ENCODE measurements around the gene DIP2C.

DNA sequence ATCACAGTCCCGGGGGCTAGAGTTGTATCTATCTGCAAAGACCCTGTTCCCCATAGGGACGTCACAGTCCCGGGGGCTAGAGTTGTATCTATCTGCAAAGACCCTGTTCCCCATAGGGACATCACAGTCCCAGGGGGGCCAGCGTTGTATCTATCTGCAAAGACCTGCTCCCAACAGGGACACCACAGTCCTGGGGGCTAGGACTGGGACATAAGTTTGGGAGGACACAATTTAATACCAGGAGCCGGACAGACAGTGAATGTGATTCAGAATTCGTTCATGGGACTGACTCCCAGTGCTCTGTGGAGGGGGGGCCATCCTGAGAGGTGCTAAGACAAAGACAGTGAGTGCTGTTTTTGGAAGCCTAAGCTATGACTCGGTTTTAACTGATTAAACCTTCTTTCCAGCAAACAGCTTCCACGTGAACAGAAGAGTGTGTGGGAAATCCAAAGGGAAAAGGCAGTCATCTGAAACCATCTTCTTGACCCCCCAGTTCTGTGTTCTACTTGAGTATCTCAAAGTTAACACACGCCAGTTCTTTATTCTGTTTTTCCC is 153.0 kb downstream of the DIP2C start:
- TF ChIP-seq, protein P1, sequence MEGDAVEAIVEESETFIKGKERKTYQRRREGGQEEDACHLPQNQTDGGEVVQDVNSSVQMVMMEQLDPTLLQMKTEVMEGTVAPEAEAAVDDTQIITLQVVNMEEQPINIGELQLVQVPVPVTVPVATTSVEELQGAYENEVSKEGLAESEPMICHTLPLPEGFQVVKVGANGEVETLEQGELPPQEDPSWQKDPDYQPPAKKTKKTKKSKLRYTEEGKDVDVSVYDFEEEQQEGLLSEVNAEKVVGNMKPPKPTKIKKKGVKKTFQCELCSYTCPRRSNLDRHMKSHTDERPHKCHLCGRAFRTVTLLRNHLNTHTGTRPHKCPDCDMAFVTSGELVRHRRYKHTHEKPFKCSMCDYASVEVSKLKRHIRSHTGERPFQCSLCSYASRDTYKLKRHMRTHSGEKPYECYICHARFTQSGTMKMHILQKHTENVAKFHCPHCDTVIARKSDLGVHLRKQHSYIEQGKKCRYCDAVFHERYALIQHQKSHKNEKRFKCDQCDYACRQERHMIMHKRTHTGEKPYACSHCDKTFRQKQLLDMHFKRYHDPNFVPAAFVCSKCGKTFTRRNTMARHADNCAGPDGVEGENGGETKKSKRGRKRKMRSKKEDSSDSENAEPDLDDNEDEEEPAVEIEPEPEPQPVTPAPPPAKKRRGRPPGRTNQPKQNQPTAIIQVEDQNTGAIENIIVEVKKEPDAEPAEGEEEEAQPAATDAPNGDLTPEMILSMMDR (IDR thresholded peaks at IDR 0.05) = no peak
- TF ChIP-seq POLR2A (IDR thresholded peaks at IDR 0.05) = no peak

Measured in testis (tissue), 2 donors.